GM21825 (cell line): Measurements from ENCODE around the gene NDUFA6.
"Not testable (repeated sequence)": the region's sequence is repeated elsewhere in the genome, so short reads cannot be mapped to it uniquely, and the experiment has no call there.

ENCODE experiments used
- ATAC-seq: cut with Tn5 transposase; IDR thresholded peaks from one replicate; pipeline ENCODE4 v1.9.1; 2021; ENCODE audit warnings: mild to moderate bottlenecking, moderate library complexity; ENCODE audit not compliant: unreplicated experiment

Gene NDUFA6

DNA sequence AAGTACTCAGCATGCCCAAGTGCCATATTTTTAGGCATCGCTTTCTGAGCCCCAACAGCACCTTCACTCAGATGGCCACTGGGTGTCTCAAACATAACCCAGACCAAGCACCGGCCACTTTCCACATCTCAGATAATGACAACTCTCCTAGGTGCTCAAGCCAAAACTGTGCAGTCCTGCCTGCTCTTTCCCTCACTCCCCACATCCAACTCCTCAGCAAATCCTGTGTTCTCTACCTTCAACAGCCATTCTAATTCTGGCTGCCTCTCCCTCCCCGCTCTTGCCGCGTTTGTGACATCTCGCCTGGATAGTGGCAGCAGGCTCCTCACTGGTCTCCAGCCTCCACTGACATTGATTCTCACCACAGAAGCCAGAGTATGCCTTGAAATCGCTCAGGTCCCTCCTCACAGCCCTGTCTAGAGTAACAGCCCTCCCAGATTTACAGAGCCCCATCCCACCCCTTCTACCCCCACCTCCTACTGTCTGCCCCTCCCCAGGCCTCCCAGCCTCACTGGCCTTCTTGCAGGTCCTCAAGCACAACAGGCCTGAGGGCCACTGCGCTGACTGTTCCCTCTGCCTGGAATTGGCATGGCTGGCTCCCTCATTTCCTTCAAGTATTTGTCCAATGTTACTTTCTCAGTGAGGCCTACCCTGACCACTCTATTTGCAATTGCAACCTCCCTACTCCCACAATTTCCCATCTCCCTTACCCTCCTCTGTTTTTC is 17.8 kb downstream of the NDUFA6 start:
- no peak for ATAC-seq

DNA sequence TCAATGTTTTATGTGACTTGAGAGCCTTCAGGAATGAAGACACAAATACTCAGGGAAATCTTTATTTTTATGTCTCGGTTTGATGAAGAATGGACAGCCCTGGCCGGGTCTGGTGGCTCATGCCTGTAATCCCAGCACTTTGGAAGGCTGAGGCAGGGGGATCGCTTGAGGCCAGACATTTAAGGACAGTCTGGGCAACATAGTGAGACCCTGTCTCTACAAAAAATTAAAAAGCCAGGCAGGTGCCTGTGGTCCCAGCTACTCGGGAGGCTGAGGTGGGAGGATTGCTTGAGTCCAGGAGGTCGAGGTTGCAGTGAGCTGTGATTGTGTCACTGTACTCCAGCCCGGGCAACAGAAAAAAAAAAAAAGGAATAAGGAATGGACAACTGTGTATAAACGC is 19.1 kb downstream of the NDUFA6 start:
- ATAC-seq, result not testable (repeated sequence)

DNA sequence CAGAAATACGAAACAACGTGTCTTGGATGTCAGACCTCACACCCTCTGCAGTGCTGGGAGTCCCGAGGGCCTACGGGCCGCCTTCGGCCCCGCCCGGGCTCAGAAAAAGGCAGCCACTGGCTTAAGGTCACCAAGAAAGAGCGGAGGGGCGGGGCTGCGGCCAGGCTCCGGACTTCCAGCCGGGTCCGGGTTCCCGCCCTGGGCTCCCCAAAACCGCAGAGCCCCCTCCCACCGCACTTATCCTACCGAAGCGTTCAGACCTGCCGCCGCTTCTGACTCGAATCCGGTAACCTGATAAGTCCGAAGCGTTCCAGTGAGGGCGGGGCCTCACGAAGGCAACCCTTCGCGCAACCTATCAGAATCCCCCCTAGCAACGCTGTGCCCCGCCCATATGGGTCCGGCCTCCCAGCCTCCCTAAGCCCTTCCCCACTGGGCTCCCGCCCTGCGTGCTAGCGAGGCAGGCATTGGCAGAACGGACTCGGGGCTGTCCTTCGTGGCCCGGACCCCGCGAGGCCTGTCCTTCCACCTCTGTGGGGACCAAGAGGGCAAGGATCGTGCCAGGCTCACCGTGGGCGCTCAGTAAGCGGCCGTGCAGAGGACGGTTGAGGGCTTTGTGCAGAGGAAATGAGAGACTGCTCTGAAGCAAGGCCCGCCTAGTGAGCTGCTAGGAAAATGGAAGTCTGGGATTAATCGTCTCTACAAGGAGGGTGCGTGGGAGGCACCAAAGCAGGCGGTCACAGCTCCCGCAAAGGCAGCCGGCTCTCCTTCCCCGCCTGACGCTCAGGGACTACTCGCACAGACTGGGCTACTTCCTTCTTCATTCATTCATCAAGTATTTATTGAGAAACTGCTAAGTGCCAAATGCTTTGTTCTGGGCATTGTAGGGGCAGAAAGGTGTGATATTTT is 19.8 kb downstream of the NDUFA6 start, which contains the start of gene NAGA:
Gene NAGA (minus strand): TSS at position 296 of the 906 bp plus-strand sequence. CDS start 515 bp downstream, outside the sequence.
- ATAC-seq, result peak; percentile 84

DNA sequence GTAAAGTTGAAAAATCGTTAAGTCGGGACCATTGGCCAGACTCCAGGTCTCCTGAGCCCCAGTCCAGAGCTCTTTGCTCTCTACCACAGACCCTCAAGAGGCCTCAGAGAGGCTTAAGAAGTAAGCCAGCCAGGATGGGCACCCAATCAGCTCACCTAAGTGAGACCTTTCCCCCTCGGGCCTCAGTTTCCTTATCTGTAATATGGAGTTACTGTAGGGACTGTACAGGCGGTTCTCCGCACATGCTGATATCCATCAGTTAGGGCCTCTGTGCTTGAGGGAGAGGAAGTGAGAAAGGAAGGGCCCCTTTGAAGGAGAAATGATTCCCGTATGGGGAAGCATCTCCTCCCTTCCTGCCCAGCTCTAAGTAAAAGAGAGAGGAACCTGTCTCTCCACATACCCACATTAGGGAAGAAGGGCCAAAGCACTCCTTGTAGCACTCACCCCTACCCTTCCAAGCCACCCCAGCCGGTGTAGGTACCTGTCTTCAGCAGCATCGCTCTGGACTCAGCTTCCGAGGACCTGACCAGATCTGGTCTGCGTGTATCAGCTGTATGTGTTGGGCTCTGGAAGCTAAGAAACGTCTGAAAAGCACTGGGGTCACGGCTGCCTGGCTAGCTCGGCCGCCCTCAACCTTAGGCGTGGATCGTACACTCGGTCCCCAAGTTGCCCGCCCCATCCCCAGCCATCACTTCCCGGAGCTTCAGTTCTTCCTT is 20.6 kb downstream of the NDUFA6 start:
- ATAC-seq, result no peak

DNA sequence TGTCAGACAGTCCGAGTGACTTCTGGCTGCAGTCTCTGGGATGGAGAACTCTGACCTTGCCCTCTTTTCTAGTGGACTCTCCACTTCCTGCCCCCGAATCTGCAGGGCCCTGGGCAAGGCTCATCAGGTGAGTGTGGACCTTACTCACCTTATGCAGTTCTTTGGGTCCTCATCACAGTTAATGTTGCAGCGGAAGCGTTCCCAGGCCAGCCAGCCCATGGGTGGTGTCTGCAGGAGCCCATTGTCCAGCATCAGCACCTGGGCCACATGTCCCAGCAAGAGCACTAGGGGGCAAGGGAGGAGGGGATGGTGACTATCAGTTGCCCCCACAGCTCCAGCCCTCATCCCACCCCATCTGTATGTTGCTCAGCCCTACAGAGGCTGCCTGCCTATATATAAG is 22.3 kb downstream of the NDUFA6 start:
- ATAC-seq, result no peak

DNA sequence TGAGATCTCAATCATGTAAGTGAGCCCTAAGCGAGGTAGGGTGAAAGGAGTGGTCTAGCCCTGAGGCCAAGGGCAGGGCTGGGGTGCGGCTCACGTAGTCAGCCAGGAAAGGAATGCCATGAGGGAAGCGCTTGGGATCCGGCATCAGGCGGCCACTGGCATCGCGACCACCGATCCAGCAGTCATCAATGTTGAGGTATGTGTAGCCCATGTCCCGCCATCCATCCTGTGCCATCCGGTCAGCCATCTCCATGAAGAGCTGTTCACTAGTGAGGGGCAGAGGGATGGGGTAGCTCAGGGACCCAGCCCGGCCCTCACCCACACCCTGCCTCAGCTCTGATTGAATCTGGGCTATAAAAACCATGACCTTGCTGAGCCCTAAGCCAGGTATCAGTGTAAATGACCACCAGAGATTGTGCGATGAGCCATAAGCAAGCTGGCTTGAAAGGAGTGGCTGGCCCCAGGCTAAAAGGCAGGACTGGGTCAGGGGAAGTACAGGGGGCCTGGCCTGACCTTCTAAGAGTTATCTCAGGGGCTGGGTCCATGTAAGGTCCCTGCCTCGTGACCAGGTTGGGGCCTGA is 22.8 kb downstream of the NDUFA6 start:
- no peak for ATAC-seq

GRCh38 chr22:42066937-42067336 is 23.6 kb downstream of the NDUFA6 start:
- no peak for ATAC-seq

DNA sequence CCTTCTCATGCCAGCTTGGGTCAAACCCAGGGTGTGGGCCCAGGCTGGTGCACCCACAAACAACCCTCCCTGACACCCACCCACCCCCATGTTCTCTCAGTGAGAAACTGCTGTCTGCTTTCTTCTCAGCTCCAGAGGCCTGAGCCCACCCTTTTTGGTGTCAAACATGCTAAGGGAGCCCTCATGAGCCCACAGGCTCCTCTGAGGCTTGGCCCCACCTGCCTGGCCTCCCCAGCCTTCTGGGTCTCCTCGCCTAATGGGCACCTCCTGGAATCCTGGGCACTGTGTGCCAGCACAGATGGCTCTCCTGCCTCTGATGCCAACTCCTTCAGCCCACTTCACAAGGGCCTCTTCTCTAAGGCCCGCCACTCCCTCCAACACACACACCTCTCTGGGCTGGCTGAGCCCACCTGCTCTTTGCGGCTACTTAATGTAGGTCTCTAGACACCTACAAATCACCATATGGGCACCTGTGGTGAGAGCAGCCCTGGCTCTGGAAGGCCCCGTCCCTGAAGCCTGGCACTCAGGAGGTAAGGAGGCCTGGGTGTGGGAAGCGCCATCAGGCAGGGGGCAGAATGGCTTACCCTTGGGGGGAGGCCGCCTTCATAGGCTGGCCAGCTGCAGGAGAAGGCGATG is 24.3 kb downstream of the NDUFA6 start:
- no peak for ATAC-seq

DNA sequence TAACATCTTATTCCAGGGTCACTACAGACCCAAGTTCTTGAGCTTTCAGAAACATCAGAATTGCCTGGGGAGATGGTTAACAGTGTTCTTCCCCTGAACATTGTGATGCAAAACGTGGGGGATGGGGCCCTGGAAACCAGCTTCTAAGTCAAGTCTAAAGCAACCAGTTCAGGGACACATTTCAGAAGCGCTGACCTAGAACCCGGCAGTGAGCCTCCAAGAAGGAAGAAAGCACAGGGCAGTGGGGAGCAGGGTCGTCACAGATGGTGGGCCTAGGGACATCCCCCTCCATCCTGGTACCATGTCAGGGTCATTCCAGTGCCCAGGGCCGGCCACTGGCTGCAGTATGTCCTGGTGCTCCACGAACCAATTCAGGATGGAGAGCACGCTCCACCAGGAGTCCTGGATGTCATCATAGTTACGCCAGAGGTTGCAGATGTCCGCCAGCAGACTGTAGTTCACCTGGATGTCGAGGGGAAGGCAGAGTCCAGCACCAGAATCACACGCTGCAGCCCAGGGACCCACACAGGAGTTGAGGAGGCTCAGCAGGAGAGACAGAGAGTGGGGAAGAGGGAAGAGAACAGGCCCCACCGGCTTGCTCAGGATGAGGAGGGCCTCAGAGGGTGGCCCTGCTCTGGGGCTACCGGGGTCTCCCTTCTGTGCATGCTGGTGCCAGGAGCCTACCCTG is 25.0 kb downstream of the NDUFA6 start:
- no peak for ATAC-seq

DNA sequence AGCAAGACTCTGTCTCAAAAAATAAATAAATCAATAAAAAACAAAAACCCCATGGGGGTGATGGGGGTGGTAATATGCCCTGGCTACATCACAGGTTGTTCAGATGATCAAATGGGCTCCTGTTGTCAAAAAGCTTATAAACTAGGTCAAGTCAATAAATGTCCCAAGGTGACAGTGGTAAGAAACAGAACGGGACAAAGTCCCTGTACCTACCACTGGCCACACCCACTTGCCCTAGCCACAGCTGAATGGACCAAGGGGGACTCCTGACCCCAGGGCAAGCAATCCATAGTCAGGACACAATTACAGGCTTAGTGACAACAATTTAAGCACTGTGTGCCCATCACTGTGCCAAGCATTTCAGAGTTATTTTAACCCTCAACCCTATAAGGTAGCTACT is 25.9 kb downstream of the NDUFA6 start:
- ATAC-seq, result no peak

DNA sequence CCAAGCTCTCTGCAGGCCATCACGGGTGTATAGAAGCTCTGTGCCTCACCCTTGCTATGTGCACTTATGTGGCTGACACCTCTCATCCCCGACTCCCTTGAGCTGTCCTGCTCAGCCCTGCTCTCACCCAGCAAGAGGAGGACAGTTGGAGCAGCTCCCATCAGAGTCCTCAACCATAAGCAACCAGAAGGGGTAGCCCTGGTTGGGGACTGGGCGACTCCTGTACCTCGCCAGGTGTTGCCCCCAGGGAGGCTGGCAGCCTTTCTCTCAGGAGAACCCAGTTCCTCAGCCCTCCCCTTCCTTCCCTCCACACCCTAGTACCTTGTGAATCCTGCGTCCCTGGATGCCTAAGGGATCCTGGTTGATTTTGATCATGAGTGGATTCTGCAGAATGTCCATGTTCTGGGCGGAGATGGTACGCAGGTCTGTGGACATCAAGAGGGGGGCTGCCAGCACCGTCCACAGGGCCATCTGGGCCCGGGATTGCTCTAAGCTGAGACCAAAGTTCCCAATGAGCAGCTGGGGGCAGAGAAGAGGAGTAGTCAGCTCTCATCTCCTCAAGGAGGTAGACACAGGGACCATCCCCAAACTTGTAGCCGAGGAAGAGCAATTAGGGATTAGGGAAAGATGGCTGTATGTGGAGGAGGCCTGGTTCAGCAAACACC is 27.9 kb downstream of the NDUFA6 start:
- ATAC-seq, result no peak

GRCh38 chr22:42061041-42061440 is 29.5 kb downstream of the NDUFA6 start:
- no peak for ATAC-seq

GRCh38 chr22:42060489-42060888 is 30.1 kb downstream of the NDUFA6 start:
- ATAC-seq, result no peak

DNA sequence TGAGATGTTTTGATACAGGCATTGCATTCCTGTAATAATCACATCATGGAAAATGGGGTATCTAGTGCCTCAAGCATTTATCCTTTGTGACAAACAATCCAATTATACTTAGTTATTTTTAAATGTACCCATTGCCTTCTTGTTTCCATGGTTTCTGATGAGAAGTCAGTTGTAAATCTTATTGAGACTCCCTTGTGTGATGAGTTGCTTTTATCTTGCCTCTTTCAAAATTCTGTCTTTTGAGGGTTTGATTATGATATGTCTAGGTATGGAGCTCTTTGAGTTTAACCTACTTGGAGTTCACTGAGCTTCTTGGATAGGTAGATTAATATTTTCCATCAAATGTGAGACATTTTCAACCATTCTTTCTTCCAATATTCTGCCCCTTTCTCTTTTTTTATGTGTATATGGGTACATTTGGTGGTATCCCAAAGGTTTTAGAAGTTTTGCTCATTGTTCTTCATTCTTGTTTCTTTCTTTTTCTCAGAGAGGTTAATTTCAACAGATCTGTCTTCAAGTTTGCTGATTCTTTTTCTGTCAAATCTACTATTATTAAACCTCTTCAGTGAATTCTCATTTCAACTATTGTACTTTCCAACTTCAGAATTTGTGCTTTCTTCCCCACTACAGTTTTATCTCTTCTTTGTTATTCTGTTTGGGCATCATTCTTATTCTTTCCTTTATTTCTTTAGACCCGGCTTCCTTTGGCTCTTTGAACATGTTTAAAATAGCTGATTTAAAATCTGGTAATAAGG is 33.6 kb downstream of the NDUFA6 start:
- ATAC-seq, result no peak

GRCh38 chr22:42052765-42053164 is 37.8 kb downstream of the NDUFA6 start:
- no peak for ATAC-seq

DNA sequence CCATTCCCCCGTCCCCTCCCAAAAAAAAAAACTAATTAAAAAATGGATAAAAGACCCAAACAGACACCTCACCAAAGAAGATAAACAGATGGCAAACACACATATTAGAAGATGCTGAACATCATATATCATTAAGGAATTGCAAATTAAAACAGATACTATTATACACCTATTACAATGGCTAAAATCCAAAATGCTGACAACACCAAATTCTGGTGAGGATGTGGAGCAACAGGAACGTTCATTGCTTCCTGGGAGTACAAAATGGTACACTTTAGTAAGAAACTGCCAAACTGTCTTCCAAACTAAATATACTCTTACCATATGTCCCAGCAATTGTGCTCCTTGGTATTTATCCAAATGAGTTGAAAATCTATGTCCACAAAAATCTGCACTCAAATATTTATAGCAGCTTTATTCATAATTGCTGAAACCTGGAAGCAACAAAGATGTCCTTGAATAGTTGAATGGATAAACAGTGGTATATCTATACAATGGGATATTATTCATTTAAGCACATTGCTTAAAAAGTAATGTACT is 39.9 kb downstream of the NDUFA6 start:
- ATAC-seq, result no peak

DNA sequence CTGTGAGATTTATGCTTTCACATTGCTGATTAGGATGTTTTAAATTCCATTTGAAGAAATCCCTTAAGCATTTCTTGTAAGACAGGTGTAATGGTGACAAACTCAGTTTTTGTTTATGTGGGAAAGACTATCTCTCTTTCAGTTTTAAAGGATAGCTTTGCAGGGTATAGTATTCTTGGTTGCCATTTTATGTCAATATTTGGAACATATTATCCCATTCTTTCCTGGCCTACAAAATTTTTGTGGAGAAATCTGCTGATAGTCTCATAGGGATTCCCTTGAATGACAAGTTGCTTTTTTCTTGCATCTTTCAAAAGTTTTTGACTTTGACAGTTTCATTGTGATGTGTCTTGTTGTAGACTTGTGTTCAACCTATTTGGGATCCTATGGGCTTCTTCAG is 48.8 kb downstream of the NDUFA6 start:
- ATAC-seq, result no peak

GRCh38 chr22:42039271-42039670 is 51.3 kb downstream of the NDUFA6 start:
- ATAC-seq, result no peak
